Embryonic facial prominence (tissue), 1 donor: ENCODE measurements around the gene OR51F2.
"Not testable (repeated sequence)": the region's sequence is repeated elsewhere in the genome, so short reads cannot be mapped to it uniquely, and the experiment has no call there.

Source experiments
- DNase-seq: peaks from one replicate; pipeline ENCODE4 v3.0.0-alpha.2; 2016; ENCODE audit errors: extremely low spot score

The OR51F2 gene, protein sequence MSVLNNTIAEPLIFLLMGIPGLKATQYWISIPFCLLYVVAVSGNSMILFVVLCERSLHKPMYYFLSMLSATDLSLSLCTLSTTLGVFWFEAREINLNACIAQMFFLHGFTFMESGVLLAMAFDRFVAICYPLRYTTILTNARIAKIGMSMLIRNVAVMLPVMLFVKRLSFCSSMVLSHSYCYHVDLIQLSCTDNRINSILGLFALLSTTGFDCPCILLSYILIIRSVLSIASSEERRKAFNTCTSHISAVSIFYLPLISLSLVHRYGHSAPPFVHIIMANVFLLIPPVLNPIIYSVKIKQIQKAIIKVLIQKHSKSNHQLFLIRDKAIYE

GRCh38 chr11:4821021-4821420, at the start of gene OR51F2:
Gene OR51F2 (plus strand): TSS chr11:4821321. CDS start chr11:4821422, 101 bp downstream.
- DNase-seq: no peak

- DNase-seq: no peak
Measured at GRCh38 chr11:4782454-4782853, 38.7 kb upstream of the OR51F2 start.

DNA sequence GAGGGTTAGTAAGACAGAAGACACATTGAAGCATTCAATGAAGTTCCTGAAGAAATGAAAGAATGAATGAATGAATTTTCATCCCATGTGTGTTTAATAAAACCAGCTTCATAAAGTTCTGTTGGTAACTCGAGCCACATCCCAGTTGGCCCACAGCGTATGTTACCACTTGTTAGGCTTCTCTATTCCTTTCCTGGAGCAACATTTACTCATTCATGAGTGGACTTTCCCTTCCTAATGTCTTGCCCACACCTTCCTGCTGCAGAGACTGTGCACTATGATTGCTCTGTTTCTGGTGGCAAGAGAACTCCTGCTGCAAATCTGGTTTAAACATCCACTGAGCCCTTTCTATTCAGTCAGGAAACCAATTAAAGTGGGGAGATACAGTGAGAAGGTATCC, 23.9 kb upstream of the OR51F2 start:
- no peak for DNase-seq

DNA sequence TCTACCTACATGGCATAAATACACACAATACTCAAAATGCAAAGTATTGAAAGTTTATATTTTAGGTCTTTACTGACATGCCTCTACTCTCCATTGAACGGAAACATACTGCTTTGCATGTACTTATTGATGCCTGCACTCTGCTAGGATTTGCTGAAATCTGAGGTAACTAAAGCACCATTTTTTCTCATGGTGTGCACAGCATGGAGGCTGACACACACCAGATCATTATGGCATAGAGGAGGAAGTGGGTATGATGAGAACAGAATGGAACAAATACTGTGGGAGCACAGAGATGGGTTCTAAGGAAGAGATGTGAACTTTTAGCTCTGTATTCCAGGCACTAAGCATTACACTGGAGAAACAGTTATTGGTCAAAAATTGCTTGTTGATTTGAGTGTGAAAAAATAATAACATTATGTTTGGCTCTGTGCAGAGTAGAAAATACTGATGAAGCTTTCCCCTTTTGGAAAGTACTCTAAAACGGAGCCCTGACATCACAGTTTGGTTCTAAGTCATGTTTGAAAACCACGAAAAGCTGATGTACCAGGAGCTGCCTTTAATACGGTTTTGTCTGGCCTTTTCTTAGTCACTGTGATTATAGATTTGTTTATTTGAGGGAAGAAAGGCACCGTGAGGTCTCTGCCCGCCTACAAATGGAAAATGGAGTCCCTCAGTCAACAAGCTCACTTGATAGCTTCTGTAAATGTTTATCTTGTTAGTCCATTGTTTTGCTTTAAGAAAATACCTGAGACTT, 22.5 kb upstream of the OR51F2 start:
- no peak for DNase-seq

GRCh38 chr11:4801316-4801715, 19.8 kb upstream of the OR51F2 start:
- DNase-seq: not testable (repeated sequence)

- DNase-seq: no peak
Measured at GRCh38 chr11:4804280-4804679, 16.8 kb upstream of the OR51F2 start, which contains the start of gene OR52R1. Gene OR52R1 (minus strand): TSS chr11:4804380. CDS start chr11:4804380, 0 bp downstream.

GRCh38 chr11:4808476-4808875, 12.6 kb upstream of the OR51F2 start:
- no peak for DNase-seq

DNA sequence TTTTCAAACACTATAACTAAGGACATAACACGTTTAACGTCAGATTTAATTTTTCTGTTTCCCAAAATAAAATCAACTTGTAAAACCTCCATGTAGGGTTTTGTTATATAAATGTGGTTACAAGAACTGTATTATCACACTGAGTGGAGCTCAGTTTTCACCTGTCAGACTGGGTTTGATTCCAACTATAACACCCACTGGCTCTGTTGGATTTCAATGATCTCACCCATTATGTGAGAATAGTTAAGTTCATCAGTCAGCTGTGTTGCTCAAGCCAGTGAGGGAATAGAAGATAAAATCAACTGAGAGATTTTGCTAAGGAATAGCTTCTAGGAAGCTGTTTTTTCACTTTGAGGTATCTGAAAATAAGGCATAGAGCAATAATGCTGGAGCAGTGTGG, 11.9 kb upstream of the OR51F2 start:
- DNase-seq: no peak

GRCh38 chr11:4825132-4825531, 4.0 kb downstream of the OR51F2 start:
- no peak for DNase-seq

DNA sequence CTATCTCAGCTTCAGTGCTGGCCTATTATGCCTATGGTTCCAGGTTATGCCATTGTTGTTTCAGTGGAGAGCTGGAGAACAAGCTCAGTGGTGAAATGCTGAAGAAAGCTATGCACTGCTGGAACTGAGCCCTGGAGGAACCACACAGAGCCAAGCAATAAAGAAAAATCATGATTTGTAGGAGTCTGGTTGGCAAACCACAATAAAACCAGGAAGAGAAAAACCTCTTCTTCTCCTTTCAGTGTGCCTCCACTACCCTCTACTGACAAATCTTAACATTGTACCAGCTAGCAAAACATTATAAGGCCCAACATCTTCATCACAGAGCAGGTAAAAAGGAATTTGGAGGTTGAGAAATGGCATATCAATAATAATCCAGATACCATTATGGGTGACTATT, 5.3 kb downstream of the OR51F2 start:
- DNase-seq: no peak

DNA sequence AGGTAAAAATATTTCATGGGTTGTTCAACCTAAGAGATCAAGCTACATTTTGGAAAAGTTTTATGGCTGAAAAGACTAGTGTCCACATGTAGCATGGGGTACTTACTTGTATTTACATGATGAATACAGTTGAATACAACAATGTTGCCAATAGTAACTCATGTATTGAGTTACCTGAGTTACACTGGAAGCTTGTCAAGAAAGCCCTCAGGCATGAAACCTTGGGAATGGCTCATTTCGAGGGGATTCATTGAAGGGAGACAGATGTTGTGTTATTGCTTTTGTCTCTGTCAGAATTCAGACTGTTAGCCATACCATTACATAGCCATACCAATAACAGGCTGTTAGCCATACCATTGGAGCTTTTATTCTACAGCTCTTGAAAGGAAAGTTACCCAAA, 9.2 kb downstream of the OR51F2 start:
- no peak for DNase-seq

DNA sequence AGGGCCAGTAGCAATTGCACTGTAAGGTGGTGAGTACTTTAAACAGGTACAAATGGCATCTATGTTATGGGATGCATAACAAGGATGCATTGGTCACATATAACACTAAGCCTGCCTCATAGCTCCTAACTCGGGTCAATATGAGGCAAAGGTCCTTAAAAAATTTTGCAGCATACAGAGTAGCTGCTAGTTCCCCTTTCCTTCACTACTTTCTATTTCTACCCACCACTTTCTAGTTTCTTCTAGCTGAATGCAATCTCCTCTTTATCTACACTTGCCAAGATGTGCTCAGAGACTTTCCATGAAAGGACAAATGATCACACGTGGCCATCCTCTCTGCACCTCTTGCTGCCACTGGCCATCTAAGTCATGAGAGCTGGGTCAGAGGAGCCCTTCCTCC, 9.8 kb downstream of the OR51F2 start:
- DNase-seq: no peak

GRCh38 chr11:4839851-4840549, 18.9 kb downstream of the OR51F2 start:
- no peak for DNase-seq

DNA sequence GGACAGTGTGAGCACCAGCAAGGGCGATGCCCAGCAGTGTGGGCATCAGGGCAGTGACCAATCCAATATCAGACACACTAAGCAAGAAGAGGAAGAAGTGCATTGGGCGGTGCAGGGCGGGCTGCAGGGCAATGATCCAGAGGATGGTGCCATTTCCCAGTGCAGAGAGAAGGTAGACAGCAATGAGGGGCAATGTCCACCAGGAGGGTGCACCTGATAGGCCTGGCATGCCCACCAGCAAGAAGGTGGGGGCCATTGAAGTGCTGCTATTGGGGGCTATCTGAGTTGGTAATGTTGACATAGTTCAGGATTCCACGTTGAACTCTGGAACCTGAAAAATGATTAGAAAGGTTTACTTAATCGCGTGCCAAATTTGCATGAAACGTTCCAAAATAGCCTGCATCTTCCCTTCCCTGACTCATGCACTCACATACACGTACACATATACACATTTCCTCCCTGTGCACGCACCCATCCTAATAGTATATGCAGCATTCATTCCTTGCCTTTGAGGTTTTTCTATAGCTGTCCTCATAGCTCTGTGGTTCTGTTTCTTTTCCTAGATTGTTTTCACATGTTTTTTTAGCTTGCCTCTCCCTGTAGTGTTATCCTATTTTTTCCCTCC, 27.9 kb downstream of the OR51F2 start, which contains the start of gene OR51S1:
TSS of gene OR51S1 (minus strand) at position 301 of the 625 bp plus-strand sequence. CDS start at position 301, 0 bp downstream.
- no peak for DNase-seq

DNA sequence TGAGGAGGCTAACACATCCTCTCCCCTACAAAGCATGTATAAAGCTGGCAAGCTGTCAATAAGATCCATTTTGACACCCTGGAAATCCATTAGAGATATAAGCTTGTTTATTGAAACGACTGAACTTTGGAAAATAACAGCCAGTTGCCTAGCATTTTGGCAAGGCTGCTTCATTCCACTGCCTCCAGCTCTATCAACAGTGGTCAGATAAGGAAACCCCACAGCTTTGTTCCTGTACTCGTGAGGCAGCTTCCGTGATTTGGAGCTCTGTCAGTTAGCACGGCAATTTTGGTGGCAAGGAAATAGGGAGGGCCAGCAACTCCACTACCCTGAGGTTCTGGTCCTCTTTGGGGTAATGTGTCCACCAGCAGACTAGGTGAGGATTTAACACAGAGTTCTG, 29.9 kb downstream of the OR51F2 start:
- DNase-seq: no peak

GRCh38 chr11:4854286-4854685, 33.2 kb downstream of the OR51F2 start:
- DNase-seq: not testable (repeated sequence)

GRCh38 chr11:4862447-4863236, 41.5 kb downstream of the OR51F2 start:
- DNase-seq: no peak

- no peak for DNase-seq
Measured at GRCh38 chr11:4863876-4864275, 42.8 kb downstream of the OR51F2 start.

GRCh38 chr11:4865855-4866254, 44.7 kb downstream of the OR51F2 start:
- no peak for DNase-seq
